ENCODE measurements around the gene WNT7A.

Gene WNT7A

GRCh38 chr3:13791198-13792050 is 88.4 kb downstream of the WNT7A start:
- FAIRE-seq = no peak

- no peak for FAIRE-seq
These were observed 89.3 kb downstream of the WNT7A start for GRCh38 chr3:13790376-13791197.

GRCh38 chr3:13788522-13789424 is 91.1 kb downstream of the WNT7A start:
- FAIRE-seq = no peak

- no peak for FAIRE-seq
These were observed 92.2 kb downstream of the WNT7A start for GRCh38 chr3:13787533-13788132.

- FAIRE-seq = no peak
These were observed 93.1 kb downstream of the WNT7A start for GRCh38 chr3:13786811-13787210.

GRCh38 chr3:13785853-13786436 is 93.9 kb downstream of the WNT7A start:
- FAIRE-seq = no peak

GRCh38 chr3:13785351-13785750 is 94.5 kb downstream of the WNT7A start:
- FAIRE-seq = no peak

- no peak for FAIRE-seq
These were observed 96.4 kb downstream of the WNT7A start for GRCh38 chr3:13783476-13783875.

GRCh38 chr3:13782501-13782900 is 97.4 kb downstream of the WNT7A start:
- FAIRE-seq = no peak

GRCh38 chr3:13781417-13781816 is 98.5 kb downstream of the WNT7A start:
- no peak for FAIRE-seq

GRCh38 chr3:13780432-13781176 is 99.3 kb downstream of the WNT7A start:
- FAIRE-seq = no peak

- FAIRE-seq = no peak
These were observed 103.4 kb downstream of the WNT7A start for GRCh38 chr3:13776253-13777050.

- no peak for FAIRE-seq
These were observed 106.8 kb downstream of the WNT7A start for GRCh38 chr3:13772885-13773745.

- FAIRE-seq = no peak
These were observed 107.5 kb downstream of the WNT7A start for GRCh38 chr3:13772321-13772745.

GRCh38 chr3:13771496-13771895 is 108.4 kb downstream of the WNT7A start:
- no peak for FAIRE-seq

- no peak for FAIRE-seq
These were observed 109.4 kb downstream of the WNT7A start for GRCh38 chr3:13770170-13771169.

- no peak for FAIRE-seq
These were observed 110.4 kb downstream of the WNT7A start for GRCh38 chr3:13769422-13769821.

- no peak for FAIRE-seq
These were observed 111.4 kb downstream of the WNT7A start for GRCh38 chr3:13768453-13768852.
